ENCODE results near the gene HSPBAP1.
A peak's percentile ranks its signal among the peaks of the same experiment; 100 is the strongest.
"Not testable (repeated sequence)": the region's sequence is repeated elsewhere in the genome, so short reads cannot be mapped to it uniquely, and the experiment has no call there.

Gene HSPBAP1

GRCh38 chr3:122784436-122784835, 9.2 kb downstream of the HSPBAP1 start:
- no peak for DNase-seq (ENCODE audit: low read depth)

GRCh38 chr3:122782804-122783203, 10.8 kb downstream of the HSPBAP1 start:
- no peak for DNase-seq (ENCODE audit: low read depth)

GRCh38 chr3:122777563-122777962, 16.1 kb downstream of the HSPBAP1 start:
- no peak for DNase-seq (ENCODE audit: low read depth)

GRCh38 chr3:122776675-122777468, 16.8 kb downstream of the HSPBAP1 start:
- DNase-seq (ENCODE audit: low read depth), result no peak

- DNase-seq (ENCODE audit: low read depth), result no peak
These were observed 19.1 kb downstream of the HSPBAP1 start for GRCh38 chr3:122774564-122774963.

GRCh38 chr3:122773944-122774509, 19.6 kb downstream of the HSPBAP1 start:
- DNase-seq (ENCODE audit: low read depth), result no peak

- DNase-seq (ENCODE audit: low read depth), result no peak
These were observed 20.8 kb downstream of the HSPBAP1 start for GRCh38 chr3:122772827-122773226.

- DNase-seq (ENCODE audit: low read depth), result no peak
These were observed 23.0 kb downstream of the HSPBAP1 start for GRCh38 chr3:122770521-122771202.

- DNase-seq (ENCODE audit: low read depth), result no peak
These were observed 25.9 kb downstream of the HSPBAP1 start for GRCh38 chr3:122767540-122768372.

GRCh38 chr3:122766430-122766829, 27.2 kb downstream of the HSPBAP1 start:
- DNase-seq (ENCODE audit: low read depth), result no peak

GRCh38 chr3:122760453-122761271, 33.0 kb downstream of the HSPBAP1 start:
- no peak for DNase-seq (ENCODE audit: low read depth)

GRCh38 chr3:122758877-122759560, 34.6 kb downstream of the HSPBAP1 start:
- DNase-seq (ENCODE audit: low read depth), result no peak

GRCh38 chr3:122755491-122755890, 38.1 kb downstream of the HSPBAP1 start:
- DNase-seq (ENCODE audit: low read depth), result no peak

- DNase-seq (ENCODE audit: low read depth), result peak; percentile 16
These were observed 38.7 kb downstream of the HSPBAP1 start for GRCh38 chr3:122754929-122755328.

- DNase-seq (ENCODE audit: low read depth), result no peak
These were observed 45.3 kb downstream of the HSPBAP1 start for GRCh38 chr3:122748347-122748746.

GRCh38 chr3:122747295-122747694, 46.3 kb downstream of the HSPBAP1 start:
- not testable (repeated sequence) for DNase-seq (ENCODE audit: low read depth)

GRCh38 chr3:122745369-122746021, 48.1 kb downstream of the HSPBAP1 start:
- peak; percentile 27 for DNase-seq (ENCODE audit: low read depth)

GRCh38 chr3:122743581-122744120, 50.0 kb downstream of the HSPBAP1 start:
- DNase-seq (ENCODE audit: low read depth), result no peak

- no peak for DNase-seq (ENCODE audit: low read depth)
These were observed 51.4 kb downstream of the HSPBAP1 start for GRCh38 chr3:122742234-122742633.

GRCh38 chr3:122739172-122739571, 54.5 kb downstream of the HSPBAP1 start:
- no peak for DNase-seq (ENCODE audit: low read depth)
